H1 (cell line): Measurements from ENCODE around the gene ODF4. TPM values are rescaled to one million over a fixed set of nuclear protein-coding genes. Genes with fewer than 3 reads are reported as not detected.

Source experiments
- CTCF ChIA-PET: fragments of 300-600 bp; sonication (Branson Sonifier 250); formaldehyde crosslinking; loops from one replicate; lab custom pipeline; 2021; ENCODE audit not compliant: partially characterized antibody; lab: Charles Lee
- POLR2A ChIA-PET: fragments of 300-600 bp; sonication (Branson Sonifier 250); formaldehyde crosslinking; loops from one replicate; lab custom pipeline; 2021; ENCODE audit warnings: inconsistent platforms; ENCODE audit not compliant: partially characterized antibody; lab: Charles Lee
- DNase-seq, 2 experiments: peaks; one replicate each; pipeline versions ENCODE4 v3.0.0 to v3.0.0-alpha.2; 2010 to 2022; ENCODE audit warnings: low spot score in 2 of 2, low read depth in 1 of 2, mixed read lengths in 1 of 2
- FAIRE-seq: peaks from 2 replicates; lab custom pipeline; 2011; peaks lifted over from hg19 to GRCh38; lab: Jason Lieb, UNC
- H2AFZ ChIP-seq: 2 replicates; pipeline ENCODE4 v1.8.1; 2012; ENCODE audit warnings: low read length, inconsistent platforms
- H2AK5ac ChIP-seq: 2 replicates; pipeline ENCODE4 v1.6.1; 2013; ENCODE audit warnings: low read depth, low read length
- H2BK120ac ChIP-seq: replicated peaks from 2 replicates; pipeline ENCODE3; 2013; ENCODE audit warnings: low read depth, low read length, inconsistent platforms
- H2BK12ac ChIP-seq: 2 replicates; pipeline ENCODE4 v1.6.1; 2013; ENCODE audit warnings: low read depth, low read length
- H2BK15ac ChIP-seq: 2 replicates; pipeline ENCODE4 v1.6.1; 2013; ENCODE audit warnings: low read length
- H2BK20ac ChIP-seq: 2 replicates; pipeline ENCODE4 v1.6.1; 2013; ENCODE audit warnings: low read length
- H2BK5ac ChIP-seq: 2 replicates; pipeline ENCODE4 v1.6.1; 2013; ENCODE audit warnings: low read depth, low read length
- H3K14ac ChIP-seq: 2 replicates; pipeline ENCODE4 v1.6.1; 2013; ENCODE audit warnings: inconsistent platforms; ENCODE audit not compliant: insufficient read length
- H3K18ac ChIP-seq: 2 replicates; pipeline ENCODE4 v1.6.1; 2013; ENCODE audit warnings: low read length; ENCODE audit errors: extremely low read depth
- H3K23ac ChIP-seq: 2 replicates; pipeline ENCODE4 v1.6.1; 2013; ENCODE audit warnings: inconsistent platforms; ENCODE audit not compliant: insufficient read length
- H3K23me2 ChIP-seq: 2 replicates; pipeline ENCODE4 v1.6.1; 2013; ENCODE audit warnings: low read depth, low read length
- H3K27ac ChIP-seq: 2 replicates; pipeline ENCODE4 v1.6.1; 2011; ENCODE audit warnings: low read depth, low read length, inconsistent platforms
- H3K27me3 ChIP-seq, 4 experiments: replicated peaks in 1 of 4; 1 replicate in 1 of 4; 2 replicates in 3 of 4; pipeline versions ENCODE4 v1.6.1 to v1.8.1; 2011 to 2013; ENCODE audit warnings: low read length in 3 of 4, mild to moderate bottlenecking in 3 of 4, inconsistent platforms in 2 of 4, mixed read lengths in 2 of 4, moderate library complexity in 1 of 4; ENCODE audit not compliant: control insufficient read depth in 3 of 4, insufficient read depth in 3 of 4; ENCODE audit errors: extremely low read depth in 1 of 4
- H3K36me3 ChIP-seq, 4 experiments: 2 replicates each; pipeline versions ENCODE4 v1.6.1 to v1.8.1; 2011 to 2013; ENCODE audit warnings: mild to moderate bottlenecking in 4 of 4, low read length in 3 of 4, moderate library complexity in 2 of 4, control low read depth in 1 of 4, inconsistent platforms in 1 of 4; ENCODE audit not compliant: insufficient read depth in 4 of 4, control insufficient read depth in 2 of 4
- H3K4ac ChIP-seq: replicated peaks from 2 replicates; pipeline ENCODE3; 2013; ENCODE audit warnings: low read length, low read depth, mixed read lengths, inconsistent platforms; ENCODE audit not compliant: insufficient read length
- H3K4me1 ChIP-seq, 4 experiments: replicated peaks in 1 of 4; 1 replicate in 1 of 4; 2 replicates in 3 of 4; pipeline versions ENCODE4 v1.6.1 to v1.8.1; 2011 to 2013; ENCODE audit warnings: low read length in 3 of 4, inconsistent platforms in 2 of 4, mixed read lengths in 1 of 4; ENCODE audit not compliant: insufficient read depth in 4 of 4, control insufficient read depth in 3 of 4
- H3K4me2 ChIP-seq, 2 experiments: 2 replicates each; pipeline versions ENCODE4 v1.6.1 to v1.8.1; 2011 to 2013; ENCODE audit warnings: low read depth in 2 of 2, low read length in 2 of 2, control low read depth in 1 of 2, inconsistent platforms in 1 of 2, mild to moderate bottlenecking in 1 of 2; ENCODE audit not compliant: insufficient read depth in 1 of 2
- H3K4me3 ChIP-seq, 4 experiments: fragments of 200-600, 300-600 bp in 1 of 4; sonication (generic), shearing (Covaris generic), sonication (Bioruptor Twin) in 1 of 4; 2 replicates each; pipeline versions ENCODE4 v1.5.1 to v1.8.1; 2011 to 2016; ENCODE audit warnings: low read length in 4 of 4, low read depth in 3 of 4, control low read depth in 2 of 4, inconsistent platforms in 2 of 4, mild to moderate bottlenecking in 2 of 4, mixed read lengths in 1 of 4, moderate library complexity in 1 of 4; ENCODE audit not compliant: insufficient read depth in 2 of 4; ENCODE audit errors: extremely low read depth in 1 of 4
- H3K56ac ChIP-seq: replicated peaks from 2 replicates; pipeline ENCODE3; 2013; ENCODE audit warnings: low read depth, mild to moderate bottlenecking, mixed read lengths, low read length, inconsistent platforms; ENCODE audit not compliant: insufficient read length
- H3K79me1 ChIP-seq: 2 replicates; pipeline ENCODE4 v1.6.1; 2013; ENCODE audit warnings: low read depth, low read length, control low read depth
- H3K79me2 ChIP-seq, 2 experiments: 2 replicates each; pipeline versions ENCODE4 v1.6.1 to v1.8.1; 2012 to 2013; ENCODE audit warnings: low read length in 2 of 2, mild to moderate bottlenecking in 2 of 2, inconsistent platforms in 1 of 2; ENCODE audit not compliant: insufficient read depth in 2 of 2, control insufficient read depth in 1 of 2
- H3K9ac ChIP-seq, 4 experiments: replicated peaks in 1 of 4; 1 replicate in 1 of 4; 2 replicates in 3 of 4; pipeline versions ENCODE4 v1.6.1 to v1.8.1; 2011 to 2013; ENCODE audit warnings: low read depth in 3 of 4, low read length in 3 of 4, control low read depth in 2 of 4, mild to moderate bottlenecking in 2 of 4, moderate library complexity in 2 of 4, inconsistent platforms in 1 of 4; ENCODE audit errors: extremely low read depth in 1 of 4
- H3K9me3 ChIP-seq, 2 experiments: 2 replicates each; pipeline versions ENCODE4 v1.6.1 to v1.8.1; 2012 to 2013; ENCODE audit warnings: mild to moderate bottlenecking in 2 of 2, moderate library complexity in 2 of 2, control low read depth in 1 of 2, inconsistent platforms in 1 of 2, low read depth in 1 of 2, low read length in 1 of 2, mixed read lengths in 1 of 2; ENCODE audit not compliant: insufficient read depth in 2 of 2
- H4K20me1 ChIP-seq, 2 experiments: replicated peaks in 1 of 2; 2 replicates each; pipeline versions ENCODE3 to v1.8.1; 2011 to 2013; ENCODE audit warnings: inconsistent platforms in 2 of 2, low read length in 2 of 2, mild to moderate bottlenecking in 1 of 2; ENCODE audit not compliant: insufficient read depth in 2 of 2, control insufficient read depth in 1 of 2
- H4K5ac ChIP-seq: 2 replicates; pipeline ENCODE4 v1.6.1; 2013; ENCODE audit warnings: low read length, low read depth, mixed read lengths, inconsistent platforms; ENCODE audit not compliant: insufficient read length
- H4K8ac ChIP-seq: 2 replicates; pipeline ENCODE4 v1.8.0; 2013; ENCODE audit warnings: mild to moderate bottlenecking, moderate library complexity, low read length, inconsistent platforms; ENCODE audit not compliant: insufficient read depth; ENCODE audit errors: extremely low read depth
- H4K91ac ChIP-seq: replicated peaks from 2 replicates; pipeline ENCODE3; 2013; ENCODE audit warnings: low read length, mixed read lengths, inconsistent platforms; ENCODE audit not compliant: insufficient read length
- SP1 ChIP-seq: IDR thresholded peaks from 2 replicates; pipeline ENCODE4 v1.6.1; 2011; ENCODE audit warnings: low read depth, low read length
- TCF12 ChIP-seq: IDR thresholded peaks from 2 replicates; pipeline ENCODE4 v1.6.1; 2011; ENCODE audit warnings: low read depth, mild to moderate bottlenecking, low read length
- WGBS, 2 experiments: shearing (Covaris generic) in 1 of 2; methylation state at CpG; one replicate each; pipeline versions ENCODE4 v1.1.6 to v1.1.7; 2013 to 2015; ENCODE audit warnings: low lambda C conversion rate in 2 of 2, mixed read lengths in 2 of 2, inconsistent platforms in 1 of 2, low coverage in 1 of 2, missing lambda C conversion rate in 1 of 2; ENCODE audit not compliant: insufficient replicate concordance in 2 of 2, insufficient coverage in 1 of 2, insufficient read length in 1 of 2; ENCODE audit errors: extremely low coverage in 1 of 2, missing lambda C conversion rate in 1 of 2; 5-methylcytosine and 5-hydroxymethylcytosine counted together
- polyA plus RNA-seq, 7 experiments: library from polyadenylated mRNA; depleted of rRNA in 3 of 7; stranded (reverse) in 5 of 7; unstranded in 2 of 7; fragments of >200 nt in 5 of 7; fragments of 200-250 nt in 2 of 7; gene quantifications; 1 replicate in 5 of 7; 2 replicates in 1 of 7; 4 replicates in 1 of 7; pipeline versions ENCODE4 v1.2.1 to v1.2.3, GENCODE V29; 2011 to 2013; ENCODE audit warnings: missing spikeins in 2 of 7, mixed read lengths in 2 of 7
- total RNA-seq: library from RNA; stranded (reverse); fragmentation: NEBNext Ultra II Directional; extraction: Animal tissue kit (Norgen Biotek cat#: 25700); gene quantifications from 2 replicates; pipeline ENCODE4 v1.2.1, GENCODE V29; 2021

ODF4 gene
- total and polyA plus RNA-seq, 2 of the 8 experiments (the other 6 are each of a cell fraction or from before 2014, with no cell fraction given), result not detected

DNA sequence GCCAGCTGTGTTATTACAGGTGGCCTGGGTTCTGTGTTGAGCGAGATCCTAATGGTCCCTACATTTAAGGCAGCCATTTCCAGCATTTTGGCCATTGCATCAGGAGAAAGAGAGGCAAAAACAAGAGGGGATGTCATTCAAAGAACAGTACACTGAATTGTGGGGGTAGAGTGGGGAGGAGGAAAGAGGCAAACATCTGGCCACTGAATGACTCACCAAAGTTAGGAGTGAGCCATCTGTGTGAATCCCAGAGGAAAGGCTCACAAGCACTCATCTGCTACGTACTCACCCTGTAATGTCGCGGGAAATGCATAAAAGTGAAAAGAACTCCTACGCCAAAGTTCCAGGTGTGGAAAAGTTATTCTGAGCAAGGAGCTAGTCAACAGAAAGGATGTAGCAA, 20.1 kb downstream of the ODF4 start:
- H2AFZ ChIP-seq, result no peak overlapping the region
- no peak overlapping the region for H4K5ac ChIP-seq
- H2BK12ac ChIP-seq, result peak overlapping the region; percentile 45; the same call in 1 of the 2 replicates
- H4K91ac ChIP-seq, result no peak overlapping the region
- no peak overlapping the region for H3K18ac ChIP-seq
- peak overlapping the region in 1 of 4 experiments; percentile 54; a peak in 2 of 7 replicates for H3K9ac ChIP-seq
- CTCF ChIA-PET, result interaction anchor here (1.0 to 2.1 kb wide), 2 partner anchors 21 to 38 kb away, joined by 3 to 5 read pairs; no protein-coding TSS in a partner anchor
- H3K9me3 ChIP-seq, result no peaks in the 10 kb centered on the region
- H3K14ac ChIP-seq, result no peak overlapping the region
- no peak overlapping the region for H3K23ac ChIP-seq
- no peaks in the 10 kb centered on the region for H3K79me1 ChIP-seq
- peak overlapping the region; percentile 1; the same call in 1 of the 2 replicates for H2AK5ac ChIP-seq
- H2BK5ac ChIP-seq, result peak overlapping the region; percentile 3; the same call in 1 of the 2 replicates
- H3K79me2 ChIP-seq, result no peaks in the 10 kb centered on the region
- WGBS, 2 experiments, result 88% methylated on average over 5 of the region's 5 CpGs; no CpG with 5 or more reads in 1 of the 2 experiments
- 0 out of 2 replicates have a peak, but pooled peaks have one; percentile 58 for TF ChIP-seq TCF12
- no peak for TF ChIP-seq SP1
- no peaks in the 10 kb centered on the region for H4K20me1 ChIP-seq
- no peak overlapping the region for H3K4me2 ChIP-seq
- H3K4me3 ChIP-seq, result no peak overlapping the region
- H3K36me3 ChIP-seq, result no peaks in the 10 kb centered on the region
- H3K4me1 ChIP-seq, result peaks cover 0 to 5% (median 1%) of the 10 kb centered on the region in 4 experiments; a peak in 1 of 7 replicates
- FAIRE-seq (peak; percentile 81), DNase-seq (no peak)
- no peaks in the 10 kb centered on the region; the same call in 1 of the 2 replicates for H3K23me2 ChIP-seq
- H3K56ac ChIP-seq, result no peak overlapping the region
- H3K27ac ChIP-seq, result no peak overlapping the region
- H3K4ac ChIP-seq, result no peak overlapping the region
- H4K8ac ChIP-seq, result no peak overlapping the region
- no peak overlapping the region for H2BK120ac ChIP-seq
- no peaks in the 10 kb centered on the region for H3K27me3 ChIP-seq
- no peak overlapping the region for H2BK15ac ChIP-seq
- POLR2A ChIA-PET, result interaction anchor here (1.5 to 4.0 kb wide), 6 partner anchors 17 to 111 kb away, joined by 4 to 36 read pairs (median 10); partner anchors contain the start of genes CTC1, KRABD2, PFAS and RPL26
- H2BK20ac ChIP-seq, result no peak overlapping the region
